GM19463 (cell line): ENCODE measurements around the gene LPGAT1.

Experiments used
- ATAC-seq: cut with Tn5 transposase; IDR thresholded peaks from one replicate; pipeline ENCODE4 v1.9.1; 2021; ENCODE audit warnings: mild to moderate bottlenecking, moderate library complexity; ENCODE audit not compliant: unreplicated experiment

The LPGAT1 gene

GRCh38 chr1:211781260-211781659 lies 49.3 kb downstream of the LPGAT1 start:
- ATAC-seq = no peak

- ATAC-seq = no peak
These were observed 55.4 kb downstream of the LPGAT1 start for GRCh38 chr1:211775170-211775569.

GRCh38 chr1:211764701-211765100 lies 65.9 kb downstream of the LPGAT1 start:
- no peak for ATAC-seq

GRCh38 chr1:211762206-211762605 lies 68.4 kb downstream of the LPGAT1 start:
- no peak for ATAC-seq

- ATAC-seq = no peak
These were observed 69.2 kb downstream of the LPGAT1 start for GRCh38 chr1:211761400-211761799.

GRCh38 chr1:211756471-211757020 lies 74.0 kb downstream of the LPGAT1 start:
- no peak for ATAC-seq

GRCh38 chr1:211753649-211754251 lies 76.8 kb downstream of the LPGAT1 start:
- no peak for ATAC-seq

- ATAC-seq = no peak
These were observed 77.5 kb downstream of the LPGAT1 start for GRCh38 chr1:211752951-211753486.

- ATAC-seq = no peak
These were observed 78.2 kb downstream of the LPGAT1 start for GRCh38 chr1:211752317-211752716.

GRCh38 chr1:211751438-211751837 lies 79.1 kb downstream of the LPGAT1 start:
- ATAC-seq = no peak

GRCh38 chr1:211750599-211750998 lies 80.0 kb downstream of the LPGAT1 start:
- no peak for ATAC-seq

GRCh38 chr1:211749251-211749650 lies 81.3 kb downstream of the LPGAT1 start:
- no peak for ATAC-seq

GRCh38 chr1:211748810-211749209 lies 81.8 kb downstream of the LPGAT1 start:
- ATAC-seq = no peak

- no peak for ATAC-seq
These were observed 87.6 kb downstream of the LPGAT1 start for GRCh38 chr1:211742889-211743529.

- ATAC-seq = no peak
These were observed 88.3 kb downstream of the LPGAT1 start for GRCh38 chr1:211742272-211742671.

- ATAC-seq = no peak
These were observed 88.8 kb downstream of the LPGAT1 start for GRCh38 chr1:211741788-211742187.

- ATAC-seq = no peak
These were observed 89.4 kb downstream of the LPGAT1 start for GRCh38 chr1:211741116-211741515.

- peak; percentile 69 for ATAC-seq
These were observed 90.7 kb downstream of the LPGAT1 start for GRCh38 chr1:211739671-211740411.

GRCh38 chr1:211738691-211739301 lies 91.8 kb downstream of the LPGAT1 start:
- ATAC-seq = peak; percentile 55

GRCh38 chr1:211738096-211738690 lies 92.4 kb downstream of the LPGAT1 start:
- no peak for ATAC-seq
